Forelimb muscle (tissue), 1 donor: Measurements from ENCODE around the gene GPER1. TPM values are rescaled to one million over a fixed set of nuclear protein-coding genes. Genes with fewer than 3 reads are reported as not detected.
"Not testable (repeated sequence)": the region's sequence is repeated elsewhere in the genome, so short reads cannot be mapped to it uniquely, and the experiment has no call there.

Experiments
- DNase-seq: peaks from one replicate; pipeline ENCODE4 v3.0.0-alpha.2; 2013; ENCODE audit warnings: low read depth
- polyA plus RNA-seq: library from polyadenylated mRNA; unstranded; fragments of 120-200 nt; gene quantifications from one replicate; pipeline ENCODE4 v1.2.1, GENCODE V29; 2013; ENCODE audit not compliant: insufficient read length

GPER1 gene
- 14.4 TPM for polyA plus RNA-seq

DNA sequence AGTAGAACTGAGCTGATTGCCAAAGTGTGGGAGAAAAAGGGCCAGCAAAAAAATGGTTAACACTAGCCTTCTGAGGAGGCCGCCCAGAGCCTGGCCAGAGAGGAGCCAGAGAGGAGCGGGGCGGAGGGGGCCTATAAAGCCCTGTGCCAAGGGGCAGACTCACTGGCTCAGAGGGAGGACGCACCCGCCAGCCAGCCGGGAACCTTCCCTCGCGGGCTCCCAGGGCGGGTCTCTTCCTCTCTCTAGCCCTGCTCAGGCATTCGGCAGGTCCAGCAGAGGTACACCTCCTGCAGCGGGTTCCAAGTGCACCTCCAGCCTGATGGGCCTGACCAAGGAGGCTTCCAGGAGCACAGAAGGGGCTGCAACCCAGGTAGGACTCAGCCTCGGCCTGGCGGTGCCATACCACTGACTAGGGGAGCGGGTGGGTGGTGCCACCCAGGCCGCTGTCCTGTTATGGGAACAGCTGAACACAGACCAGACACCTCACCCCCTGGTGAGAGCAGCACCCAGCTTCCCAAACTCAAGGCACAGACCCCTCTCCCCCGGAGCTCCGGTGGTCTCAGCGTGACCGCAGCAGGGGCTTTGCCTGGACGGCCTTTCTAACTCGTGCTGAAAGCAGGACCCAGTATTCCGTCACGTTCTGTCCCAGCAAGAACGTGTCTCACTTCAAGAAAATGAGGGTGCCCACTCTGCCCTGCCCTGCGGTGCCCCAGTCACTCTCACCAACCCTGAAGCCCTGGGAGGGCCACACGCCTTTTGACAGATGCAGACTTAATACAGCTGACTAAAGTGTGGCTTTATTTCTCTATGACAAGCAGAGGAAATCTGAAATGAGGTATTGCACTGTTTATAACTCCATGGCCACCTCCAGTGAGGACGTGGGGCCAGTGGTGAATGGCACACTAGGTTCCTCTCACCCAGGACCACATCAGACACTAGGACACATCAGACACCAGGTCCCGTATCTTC, at the start of gene GPER1:
GPER1 (plus strand) TSS at position 162 of the 969 bp plus-strand sequence. CDS start 3,616 bp downstream, outside the sequence.
- DNase-seq: no peak

DNA sequence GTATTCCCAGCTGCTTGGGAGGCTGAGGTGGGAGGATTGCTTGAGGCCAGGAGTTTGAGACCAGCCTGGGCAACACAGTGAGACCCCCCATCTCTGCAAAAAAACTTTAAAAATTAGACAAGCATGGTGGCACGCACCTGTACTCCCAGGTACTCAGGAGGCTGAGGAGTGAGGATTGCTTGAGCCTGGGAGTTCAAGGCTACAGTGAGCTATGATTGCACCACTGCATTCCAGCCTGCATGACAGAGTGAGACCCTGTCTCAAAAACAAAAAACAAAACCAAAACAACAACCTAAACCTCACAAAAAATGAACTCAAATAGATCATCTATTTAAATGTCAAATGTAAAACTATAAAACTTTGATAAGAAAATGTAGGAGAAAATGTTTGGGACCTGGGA, 47.7 kb upstream of the GPER1 start:
- DNase-seq: not testable (repeated sequence)

DNA sequence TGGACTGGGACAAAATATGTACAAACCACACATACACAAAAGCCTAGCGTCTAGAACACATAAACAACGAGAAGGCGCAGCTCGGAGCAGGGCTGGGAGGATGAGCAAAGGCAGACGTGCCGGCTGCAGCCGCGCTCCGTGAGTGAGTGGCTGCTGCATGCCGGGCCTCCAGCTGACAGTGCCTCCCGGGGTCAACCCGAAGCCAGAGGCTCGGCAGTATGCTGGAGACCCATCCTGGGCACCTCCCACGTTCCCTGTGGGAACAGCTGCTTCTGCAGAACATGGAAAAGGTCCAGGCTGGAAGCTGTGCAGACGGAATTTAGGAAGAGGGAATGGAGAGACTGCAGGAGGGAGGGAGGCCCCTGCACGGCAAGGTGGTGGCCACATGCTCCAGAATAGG, 47.1 kb upstream of the GPER1 start:
- DNase-seq: peak; percentile 54

DNA sequence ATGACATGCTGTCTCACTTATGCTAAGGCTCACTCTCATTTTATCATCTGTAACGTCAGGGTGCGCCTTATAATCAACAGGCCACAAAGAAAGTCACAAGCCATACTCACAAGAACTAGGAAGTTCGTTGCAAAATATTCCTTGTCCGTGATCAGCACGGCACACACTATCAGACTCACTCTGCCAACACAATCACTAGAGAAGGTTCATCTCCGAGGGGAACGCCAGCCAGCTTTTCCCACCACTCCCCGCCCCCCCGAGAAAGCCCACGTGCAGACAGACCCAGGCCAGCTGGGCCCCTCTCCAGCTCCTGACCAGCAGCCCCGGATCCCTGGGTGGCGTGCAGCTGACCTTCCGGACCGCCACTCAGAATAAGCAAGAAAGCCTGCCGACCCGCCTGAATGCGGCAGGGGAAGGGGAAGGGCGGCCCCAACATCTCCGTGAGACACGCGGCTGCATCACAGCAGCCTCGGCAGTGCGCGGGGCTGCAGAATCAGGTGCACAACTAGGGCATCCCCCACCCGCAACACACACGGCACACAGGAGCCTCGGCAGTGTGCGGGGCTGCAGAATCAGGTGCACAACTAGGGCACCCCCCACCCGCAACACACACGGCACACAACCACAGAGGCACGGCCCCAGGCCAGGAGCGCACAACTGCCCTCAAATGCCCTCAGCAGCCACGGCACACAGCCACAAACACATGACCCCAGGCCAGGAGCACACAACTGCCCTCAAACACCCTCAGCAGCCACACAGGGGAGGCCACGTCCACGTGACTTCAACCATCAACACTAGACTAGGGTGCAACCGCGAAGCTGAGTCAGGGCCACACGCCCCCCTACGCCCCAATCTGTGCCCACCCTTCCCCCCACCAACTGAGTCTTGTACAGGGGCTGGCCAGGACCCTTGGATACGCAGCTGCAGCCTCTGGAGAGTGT, 46.1 kb upstream of the GPER1 start:
- no peak for DNase-seq

DNA sequence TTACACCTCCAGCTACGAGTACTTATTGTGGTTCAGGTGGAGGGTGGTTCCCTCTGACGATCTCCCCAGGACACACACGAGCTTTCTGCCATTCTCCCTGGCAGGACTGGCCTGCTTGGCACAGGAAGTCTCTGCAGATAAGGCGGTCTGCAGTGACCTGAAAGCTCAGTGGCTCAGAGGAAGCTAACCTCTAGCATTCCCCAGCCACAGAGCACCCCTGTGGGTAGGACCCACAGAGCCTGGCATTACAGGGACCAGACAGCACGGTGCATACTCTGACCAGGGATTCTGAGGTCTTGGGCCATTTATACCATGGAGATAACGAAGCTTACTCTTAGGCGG, 45.5 kb upstream of the GPER1 start:
- DNase-seq: no peak

DNA sequence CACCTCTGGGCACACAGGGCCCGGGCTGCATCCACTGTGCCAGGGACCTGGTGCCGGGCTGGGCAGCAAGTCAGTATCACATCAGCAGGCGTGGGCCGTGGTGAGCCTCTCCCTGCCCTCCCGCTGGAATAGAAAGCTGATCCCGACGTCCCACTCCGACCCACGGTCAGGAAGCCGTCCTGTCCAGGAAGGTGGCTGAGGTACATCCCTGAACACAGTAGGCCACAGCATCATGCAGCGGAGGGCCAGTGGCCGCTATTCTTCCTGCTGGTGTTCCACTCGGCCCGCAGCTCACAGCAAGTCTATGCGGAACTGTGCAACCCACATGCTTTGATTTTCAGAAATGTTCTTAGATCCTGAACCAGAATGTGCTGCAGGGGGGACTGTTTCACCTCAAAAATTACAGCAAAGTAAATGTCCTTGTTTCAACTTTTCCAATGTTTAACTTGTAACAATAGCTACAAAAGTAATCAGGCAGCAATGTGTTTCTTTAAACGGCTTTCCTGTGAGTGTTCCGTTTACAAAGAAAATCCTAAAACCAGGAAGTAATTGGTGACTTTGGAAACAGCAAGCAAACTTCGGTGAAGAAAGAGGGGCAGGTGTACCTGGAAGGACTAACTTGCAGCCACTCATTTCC, 44.2 kb upstream of the GPER1 start:
- DNase-seq: no peak

DNA sequence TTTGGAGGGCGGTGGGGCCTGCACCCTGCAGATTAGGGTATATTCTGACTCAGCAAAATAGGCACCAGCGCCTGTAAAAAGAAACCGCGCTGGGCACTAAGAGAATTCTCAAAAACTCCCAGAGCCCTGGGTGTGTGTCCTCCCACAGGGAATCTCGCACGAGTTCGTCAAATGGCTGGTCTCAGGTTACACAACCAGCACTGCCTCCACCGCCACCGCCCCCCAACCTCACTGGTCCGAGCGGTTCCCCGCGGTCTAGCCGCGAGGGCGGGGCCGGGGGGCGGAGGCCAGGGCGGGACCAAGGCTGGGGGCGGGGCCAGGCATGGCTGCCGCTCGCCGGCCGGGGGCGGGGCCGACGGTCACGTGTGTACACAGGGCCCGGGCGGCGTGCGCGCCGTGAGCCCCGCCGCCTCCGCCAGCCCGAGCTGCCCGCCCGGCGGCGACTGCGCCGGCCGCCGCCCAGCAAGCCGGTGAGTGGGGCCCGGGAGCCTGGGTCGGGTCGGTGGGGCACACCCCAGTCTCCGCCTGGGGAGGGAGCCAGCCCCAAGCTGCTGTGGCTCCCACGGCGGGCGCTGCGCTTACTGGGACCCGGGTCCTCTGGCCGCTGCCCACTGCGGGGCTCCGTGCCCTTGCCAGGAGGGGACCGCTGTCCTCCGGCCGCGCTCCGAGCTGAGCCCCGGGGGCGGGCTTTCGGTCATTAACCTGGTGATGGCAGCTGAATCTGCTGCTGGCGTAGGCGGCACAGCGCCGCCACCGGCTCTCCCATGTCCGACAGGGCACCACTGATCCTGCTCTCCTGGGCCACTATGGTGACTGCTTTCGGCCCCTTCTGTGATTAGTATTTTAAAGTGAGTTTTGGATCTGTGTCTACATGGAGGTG, 43.5 kb upstream of the GPER1 start, which contains the start of gene GPR146:
GPR146 (plus strand) TSS at position 358 of the 880 bp plus-strand sequence. CDS start 12,970 bp downstream, outside the sequence.
- DNase-seq: peak; percentile 63

DNA sequence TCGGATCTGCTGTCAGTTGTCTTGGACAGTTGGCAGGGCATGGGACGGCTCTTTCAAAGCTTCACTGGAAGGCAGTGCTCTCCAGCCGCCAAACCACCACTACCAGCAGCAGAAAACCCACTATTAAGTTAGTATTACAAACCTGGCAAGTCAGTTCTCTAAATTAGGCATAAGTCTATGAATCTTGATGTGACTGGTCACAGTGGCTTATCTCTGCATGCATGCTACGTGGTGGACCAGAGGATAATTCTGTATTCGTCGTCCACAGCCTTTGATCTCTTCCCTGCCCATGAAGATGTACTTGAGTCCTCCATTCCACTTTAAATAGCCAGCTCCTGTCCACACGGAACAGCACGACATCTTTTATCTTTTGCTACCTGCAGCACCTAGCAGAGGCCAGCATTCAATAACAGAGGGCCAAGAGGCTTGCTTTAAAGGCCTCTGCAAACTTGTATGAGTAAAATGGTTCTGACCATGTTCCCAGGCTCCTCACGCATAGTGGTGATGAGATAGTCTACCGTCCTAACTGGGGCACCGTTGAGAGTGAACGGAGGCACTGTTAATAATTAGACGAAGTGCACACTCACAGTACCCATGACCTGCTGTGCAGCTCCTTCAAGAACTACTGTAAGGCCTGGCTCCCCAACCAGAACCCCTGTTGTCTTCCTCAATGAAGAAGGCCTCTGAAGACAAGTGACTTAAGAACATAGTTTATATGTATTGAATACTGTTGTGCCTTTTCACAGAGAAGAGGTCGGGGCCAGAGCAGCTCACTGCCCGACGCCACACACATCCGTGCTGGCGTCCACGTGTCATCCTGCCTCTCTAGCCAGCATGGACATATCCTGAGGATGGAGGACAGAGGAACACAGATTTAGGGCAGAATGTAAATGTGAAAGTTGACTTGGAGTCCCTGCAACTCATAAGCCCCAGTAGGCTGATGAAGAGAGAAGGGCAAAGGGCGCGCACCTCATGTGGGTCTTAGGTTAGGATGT, 42.5 kb upstream of the GPER1 start:
- DNase-seq: no peak

DNA sequence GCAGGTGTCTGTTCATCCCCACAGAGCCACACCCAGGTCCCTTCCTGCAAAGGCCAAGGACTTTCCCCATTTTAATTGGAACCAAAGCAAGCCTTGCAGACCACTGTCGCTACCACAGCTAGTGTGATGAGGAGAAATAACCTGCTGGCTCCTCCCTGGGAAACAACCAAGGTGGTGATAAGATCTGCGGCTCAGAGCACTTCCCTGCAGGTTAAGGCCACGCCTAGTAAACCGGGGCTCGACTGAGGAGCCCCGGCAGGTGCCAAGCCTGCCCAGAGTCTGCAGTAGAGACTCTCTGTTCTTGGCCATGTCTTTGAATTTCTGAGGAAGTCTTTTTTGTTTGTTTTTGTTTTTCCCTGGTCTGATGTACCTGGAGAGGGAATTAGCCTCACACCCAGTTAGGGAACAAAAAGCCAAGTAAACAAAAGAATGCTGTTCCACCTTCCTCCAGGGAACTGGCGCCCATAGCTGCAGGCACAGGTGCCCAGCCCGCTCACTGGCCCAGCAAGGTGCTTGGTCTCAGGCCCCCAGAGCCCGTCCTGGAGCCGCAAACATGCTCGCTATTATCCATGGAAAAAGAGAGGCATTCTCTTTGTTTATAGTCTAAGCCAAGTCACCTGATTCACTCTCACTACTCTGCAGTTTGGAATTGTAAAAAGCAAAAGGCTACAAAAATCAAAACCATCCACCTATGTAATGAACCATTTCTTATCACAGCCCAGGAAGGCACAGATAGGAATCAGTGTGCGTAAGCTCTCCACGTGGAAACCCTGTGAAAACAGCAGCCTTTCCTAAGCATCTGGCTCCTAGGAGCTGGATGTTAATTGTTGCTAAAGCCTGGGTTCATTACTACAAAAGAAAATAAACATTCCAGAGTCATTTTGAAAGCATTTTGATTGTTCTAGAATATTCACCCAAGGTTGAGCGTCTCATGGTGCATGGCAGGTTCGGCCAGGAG, 40.9 kb upstream of the GPER1 start:
- DNase-seq: no peak

DNA sequence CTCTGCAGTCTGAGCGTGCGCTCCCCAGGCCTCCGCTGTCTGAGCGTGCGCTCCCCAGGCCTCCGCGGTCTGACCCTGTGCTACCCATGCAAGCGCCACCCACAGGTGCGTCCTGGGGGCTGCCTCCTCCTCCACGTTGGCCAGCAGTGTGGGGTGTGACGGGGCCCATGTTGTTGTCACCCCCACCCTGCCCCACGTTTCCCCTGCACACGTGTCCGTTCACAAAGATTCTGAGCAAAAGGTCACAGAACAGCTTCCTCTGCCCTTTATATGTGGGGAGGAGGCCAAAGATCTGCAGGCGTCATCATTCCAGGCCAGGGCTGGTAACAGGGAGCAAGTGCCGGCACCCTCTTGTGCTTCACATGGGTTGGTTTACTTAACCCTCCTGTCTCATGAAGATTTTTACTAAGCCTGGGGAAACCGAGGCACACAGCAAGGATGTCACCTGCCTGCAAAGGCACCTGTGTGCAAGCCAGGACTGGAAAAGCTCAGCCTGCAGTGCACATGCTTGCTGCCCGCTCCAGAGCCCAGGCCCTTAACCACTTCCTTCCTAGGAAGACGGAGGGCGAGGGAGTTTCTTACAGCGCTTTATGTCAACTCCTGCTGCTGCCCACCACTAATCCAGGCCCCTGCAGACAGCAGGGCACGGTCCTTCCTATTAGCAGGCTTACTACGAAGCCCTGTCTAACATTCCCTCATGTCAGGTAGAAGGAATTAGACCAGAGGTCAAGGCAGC, 38.7 kb upstream of the GPER1 start:
- no peak for DNase-seq

DNA sequence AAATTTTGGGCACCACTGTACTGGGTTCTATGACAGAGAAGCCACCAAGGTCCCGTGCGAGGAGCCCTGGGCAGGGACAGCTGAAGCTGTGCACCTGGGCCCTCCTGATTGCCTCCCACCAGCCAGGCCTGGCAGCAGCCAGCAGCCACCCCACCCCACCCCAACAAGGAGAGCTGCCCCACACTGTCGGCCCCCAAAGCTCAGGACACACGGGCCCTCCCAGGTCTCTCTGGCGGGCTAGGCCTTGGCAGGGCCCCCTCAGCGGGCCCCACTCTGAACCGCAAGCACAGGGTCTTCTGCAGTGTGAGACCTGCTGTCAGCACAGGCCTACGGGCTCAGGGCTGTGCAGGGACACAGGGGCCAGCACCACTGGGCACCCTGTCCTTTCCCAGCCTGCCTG, 38.1 kb upstream of the GPER1 start:
- DNase-seq: no peak

DNA sequence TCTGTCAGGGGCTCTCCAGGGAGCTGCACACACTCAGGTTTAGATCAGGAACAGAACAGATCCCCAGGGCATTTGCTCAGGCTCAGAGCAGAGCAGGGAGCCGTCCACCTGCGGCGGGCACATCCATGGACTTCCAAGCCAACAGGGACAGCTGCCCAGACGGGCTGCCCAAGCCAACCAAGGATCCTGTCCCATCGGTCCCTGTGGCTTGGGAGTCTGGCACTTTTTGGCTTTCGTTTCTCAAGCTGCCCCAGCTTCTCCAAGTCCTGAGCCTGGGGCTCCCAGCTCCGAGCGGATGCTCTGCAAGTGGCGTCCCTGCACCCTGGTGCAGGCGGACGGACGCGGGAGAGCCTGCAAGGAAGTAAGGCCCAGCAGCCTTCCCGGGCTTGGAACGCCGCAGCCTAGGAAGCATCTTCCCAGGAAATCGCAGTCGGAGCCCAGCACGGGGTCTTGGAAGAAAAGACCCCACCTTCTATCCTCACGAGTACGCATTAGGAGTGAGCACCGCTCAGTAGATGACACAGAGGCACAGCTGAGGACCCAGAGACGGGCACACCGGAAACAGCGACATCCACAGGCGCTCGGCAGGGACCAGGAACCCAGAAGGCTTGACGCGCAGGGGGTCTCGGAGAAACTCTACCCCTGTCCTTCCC, 37.5 kb upstream of the GPER1 start:
- DNase-seq: no peak

DNA sequence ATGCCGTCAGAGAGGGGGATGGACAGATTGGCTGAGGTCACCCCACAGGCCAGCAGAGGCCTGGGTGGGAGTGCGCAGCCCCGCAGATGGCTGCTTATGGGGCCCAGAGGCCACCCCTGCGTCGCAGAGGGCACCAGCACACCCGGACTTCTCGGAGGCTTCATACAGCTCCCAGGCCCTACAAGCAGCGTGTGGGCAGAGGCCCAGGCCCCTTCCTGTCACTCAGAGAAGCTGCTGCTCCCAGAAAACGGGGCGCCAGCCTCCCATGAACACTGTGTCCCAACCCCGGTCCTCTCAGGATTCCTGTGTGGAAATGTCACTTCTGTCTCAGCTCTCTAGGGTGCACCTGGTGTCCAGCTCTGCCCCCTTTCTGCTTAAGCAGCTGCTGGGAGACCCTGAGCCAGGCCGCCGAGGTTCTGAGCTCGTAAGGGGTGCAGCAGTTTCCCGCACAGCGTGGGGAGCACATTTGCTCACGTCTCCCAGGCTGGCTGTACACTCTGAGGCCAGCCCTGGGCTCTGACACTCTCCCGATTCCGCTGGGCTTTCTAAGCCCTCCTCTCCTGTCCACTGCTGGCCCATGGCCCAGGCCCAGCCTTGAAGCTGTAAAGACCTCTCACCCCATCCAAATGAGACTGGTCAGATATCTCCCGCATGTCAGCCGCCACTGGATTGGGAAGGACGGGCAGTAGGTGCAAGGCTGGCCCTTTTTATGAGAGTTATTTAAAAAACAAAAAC, 36.8 kb upstream of the GPER1 start:
- no peak for DNase-seq

DNA sequence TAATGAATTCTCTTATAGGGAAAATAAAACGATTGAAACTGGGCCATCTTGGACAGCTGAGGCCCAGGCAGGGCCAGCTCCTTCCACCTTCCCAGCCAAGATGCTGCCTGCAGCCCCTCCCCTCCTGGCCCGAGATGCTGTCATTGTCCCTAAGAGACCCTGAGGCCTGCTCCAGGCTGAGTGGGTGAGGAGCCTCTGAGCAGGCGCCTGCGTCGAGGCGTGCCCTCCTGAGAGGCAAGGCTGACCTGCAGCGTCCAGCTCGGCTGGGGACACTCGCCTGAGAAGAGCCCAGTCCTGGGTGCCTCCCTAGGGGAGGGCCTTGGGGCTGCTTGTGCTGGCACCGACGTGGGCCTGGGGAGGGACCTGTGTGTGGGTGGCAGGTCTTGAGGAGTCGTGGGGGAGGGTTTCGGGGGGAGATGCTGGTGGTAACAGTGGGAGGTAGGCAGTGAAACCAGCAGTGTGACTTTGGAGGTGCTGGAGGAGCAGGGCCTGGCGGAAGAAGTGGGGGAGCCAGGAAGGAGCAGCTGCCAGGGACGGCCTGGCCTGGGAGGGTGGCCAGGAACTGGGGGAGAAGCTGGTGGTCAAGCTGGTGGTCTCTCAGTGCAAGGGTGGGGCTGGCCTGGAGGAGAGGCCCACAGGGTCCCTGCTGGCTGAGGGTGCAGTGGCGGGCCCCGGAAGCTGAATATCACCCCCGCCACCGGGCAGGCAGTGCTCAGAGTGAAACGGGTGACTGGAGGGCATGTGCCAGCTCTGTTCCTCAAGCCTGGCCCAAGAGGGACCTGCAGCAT, 35.7 kb upstream of the GPER1 start:
- no peak for DNase-seq

DNA sequence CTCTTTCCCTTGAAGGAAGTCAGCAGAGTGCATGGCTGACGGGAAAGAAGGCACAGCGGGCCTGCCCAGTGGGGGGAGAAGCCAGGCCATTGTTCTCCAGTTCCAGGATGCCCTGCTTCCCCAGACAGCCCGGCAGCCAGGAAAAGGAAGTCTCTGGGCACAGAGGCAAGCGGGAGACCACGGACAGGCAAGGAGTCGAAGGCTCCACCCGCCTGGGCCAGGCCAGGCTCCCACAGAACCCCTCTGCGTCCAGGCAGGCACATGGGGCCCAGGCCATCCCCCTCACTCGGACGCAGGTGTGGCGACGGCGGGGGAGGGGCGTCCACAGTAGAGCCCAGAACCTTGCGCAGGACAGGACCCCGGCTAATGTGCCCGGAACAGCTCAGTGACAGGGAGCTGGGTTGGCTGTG, 34.9 kb upstream of the GPER1 start:
- DNase-seq: no peak
